Measurements from ENCODE around the gene SLC2A11.

SLC2A11 gene

GRCh38 chr22:23831781-23832180 is 25.9 kb upstream of the SLC2A11 start:
- ChIA-PET POLR2A (no interaction called here), CTCF (interaction anchor here (0.9 to 1.2 kb wide), 3 partner anchors 17 to 20 kb away, joined by 3 to 7 read pairs (median 3); no protein-coding TSS in a partner anchor)
- TF ChIP-seq, protein P1, sequence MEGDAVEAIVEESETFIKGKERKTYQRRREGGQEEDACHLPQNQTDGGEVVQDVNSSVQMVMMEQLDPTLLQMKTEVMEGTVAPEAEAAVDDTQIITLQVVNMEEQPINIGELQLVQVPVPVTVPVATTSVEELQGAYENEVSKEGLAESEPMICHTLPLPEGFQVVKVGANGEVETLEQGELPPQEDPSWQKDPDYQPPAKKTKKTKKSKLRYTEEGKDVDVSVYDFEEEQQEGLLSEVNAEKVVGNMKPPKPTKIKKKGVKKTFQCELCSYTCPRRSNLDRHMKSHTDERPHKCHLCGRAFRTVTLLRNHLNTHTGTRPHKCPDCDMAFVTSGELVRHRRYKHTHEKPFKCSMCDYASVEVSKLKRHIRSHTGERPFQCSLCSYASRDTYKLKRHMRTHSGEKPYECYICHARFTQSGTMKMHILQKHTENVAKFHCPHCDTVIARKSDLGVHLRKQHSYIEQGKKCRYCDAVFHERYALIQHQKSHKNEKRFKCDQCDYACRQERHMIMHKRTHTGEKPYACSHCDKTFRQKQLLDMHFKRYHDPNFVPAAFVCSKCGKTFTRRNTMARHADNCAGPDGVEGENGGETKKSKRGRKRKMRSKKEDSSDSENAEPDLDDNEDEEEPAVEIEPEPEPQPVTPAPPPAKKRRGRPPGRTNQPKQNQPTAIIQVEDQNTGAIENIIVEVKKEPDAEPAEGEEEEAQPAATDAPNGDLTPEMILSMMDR (IDR thresholded peaks at IDR 0.05; ENCODE audit: control extremely low read depth, extremely low read depth, low read depth, missing control alignments), result no peak
- no peak for DNase-seq (ENCODE audit: extremely low spot score)

DNA sequence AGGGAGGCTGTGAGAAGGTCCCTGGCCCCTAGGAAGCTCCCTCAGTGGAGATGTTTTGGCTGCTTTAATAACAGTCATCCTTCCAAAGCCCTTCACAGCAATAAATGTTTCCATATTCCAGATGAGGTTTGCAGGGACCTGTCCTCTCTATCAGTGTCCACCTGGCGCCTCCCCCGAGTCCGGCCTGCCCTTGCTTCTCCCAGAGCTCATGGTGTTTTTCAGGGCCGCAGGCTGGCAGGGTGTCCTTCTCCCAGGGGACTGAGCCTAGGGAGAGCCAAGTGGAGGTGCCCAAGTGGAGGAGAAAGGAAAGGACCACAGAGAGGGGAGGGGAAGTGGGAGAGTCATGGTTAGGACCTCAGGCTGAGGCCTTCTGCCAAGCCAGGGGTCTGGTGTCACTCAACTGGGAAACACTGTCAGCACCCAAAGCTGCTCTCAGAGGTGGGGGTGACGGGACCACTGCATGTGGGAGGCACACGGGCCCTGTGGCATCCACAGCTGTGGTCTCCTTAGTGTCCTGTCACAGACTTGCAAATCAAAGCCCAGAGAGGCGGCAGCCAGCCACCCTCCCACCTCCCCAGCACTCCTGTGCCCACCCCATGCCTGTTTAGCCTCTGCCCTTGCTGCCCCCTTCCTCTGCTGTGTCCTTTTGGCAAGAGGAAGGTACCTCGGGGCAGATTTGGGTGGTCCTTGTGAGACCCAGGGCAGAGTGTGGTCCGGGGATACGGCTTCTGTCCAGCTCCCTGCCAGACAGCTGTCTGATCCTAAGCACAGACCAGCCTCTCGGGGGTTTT is 25.3 kb upstream of the SLC2A11 start:
- ChIA-PET CTCF (interaction anchor here (0.9 to 1.2 kb wide), 3 partner anchors 17 to 20 kb away, joined by 3 to 7 read pairs (median 3); no protein-coding TSS in a partner anchor), POLR2A (no interaction called here)
- TF ChIP-seq, protein P1 (IDR thresholded peaks at IDR 0.05; ENCODE audit: control extremely low read depth, extremely low read depth, low read depth, missing control alignments), result no peak
- no peak for DNase-seq (ENCODE audit: extremely low spot score)

GRCh38 chr22:23833017-23833751 is 24.5 kb upstream of the SLC2A11 start:
- CTCF ChIA-PET, result interaction anchor here (1.2 kb wide), 1 partner anchor 21 kb away, joined by 3 read pairs; no protein-coding TSS in a partner anchor
- TF ChIP-seq, protein P1 (IDR thresholded peaks at IDR 0.05; ENCODE audit: control extremely low read depth, extremely low read depth, low read depth, missing control alignments), result no peak
- POLR2A ChIA-PET, result no interaction called here
- no peak for DNase-seq (ENCODE audit: extremely low spot score)

- TF ChIP-seq, protein P1 (IDR thresholded peaks at IDR 0.05; ENCODE audit: control extremely low read depth, extremely low read depth, low read depth, missing control alignments), result no peak
- DNase-seq (ENCODE audit: extremely low spot score), result no peak
- POLR2A ChIA-PET, result no interaction called here
- CTCF ChIA-PET, result interaction anchor here (4.0 kb wide), 1 partner anchor 16 kb away, joined by 22 read pairs; no protein-coding TSS in a partner anchor
Measured at GRCh38 chr22:23833911-23834317, 23.8 kb upstream of the SLC2A11 start.

DNA sequence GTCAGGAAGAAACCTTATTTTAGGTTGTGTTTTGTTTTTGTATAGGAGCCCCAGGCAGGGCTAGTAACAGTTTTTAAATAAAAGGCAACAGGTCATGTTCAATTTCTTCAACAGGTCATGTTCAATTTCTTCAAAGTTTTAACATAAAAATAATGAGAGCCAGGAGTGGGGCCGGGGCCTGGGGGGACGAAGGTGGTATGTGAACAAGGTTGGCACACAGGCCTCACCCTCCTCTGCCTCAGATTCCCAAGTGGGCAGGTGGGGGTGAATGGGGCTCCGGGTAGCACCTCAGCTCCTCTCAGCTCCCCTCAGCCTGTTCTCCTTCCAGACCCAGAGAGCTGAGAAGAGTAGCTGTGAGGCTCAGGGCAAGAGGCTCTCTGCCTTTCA is 23.3 kb upstream of the SLC2A11 start:
- ChIA-PET POLR2A (no interaction called here), CTCF (interaction anchor here (0.9 to 4.0 kb wide), 3 partner anchors 9 to 16 kb away, joined by 3 to 22 read pairs (median 4); no protein-coding TSS in a partner anchor)
- TF ChIP-seq, protein P1 (IDR thresholded peaks at IDR 0.05; ENCODE audit: control extremely low read depth, extremely low read depth, low read depth, missing control alignments), result no peak
- DNase-seq (ENCODE audit: extremely low spot score), result no peak

DNA sequence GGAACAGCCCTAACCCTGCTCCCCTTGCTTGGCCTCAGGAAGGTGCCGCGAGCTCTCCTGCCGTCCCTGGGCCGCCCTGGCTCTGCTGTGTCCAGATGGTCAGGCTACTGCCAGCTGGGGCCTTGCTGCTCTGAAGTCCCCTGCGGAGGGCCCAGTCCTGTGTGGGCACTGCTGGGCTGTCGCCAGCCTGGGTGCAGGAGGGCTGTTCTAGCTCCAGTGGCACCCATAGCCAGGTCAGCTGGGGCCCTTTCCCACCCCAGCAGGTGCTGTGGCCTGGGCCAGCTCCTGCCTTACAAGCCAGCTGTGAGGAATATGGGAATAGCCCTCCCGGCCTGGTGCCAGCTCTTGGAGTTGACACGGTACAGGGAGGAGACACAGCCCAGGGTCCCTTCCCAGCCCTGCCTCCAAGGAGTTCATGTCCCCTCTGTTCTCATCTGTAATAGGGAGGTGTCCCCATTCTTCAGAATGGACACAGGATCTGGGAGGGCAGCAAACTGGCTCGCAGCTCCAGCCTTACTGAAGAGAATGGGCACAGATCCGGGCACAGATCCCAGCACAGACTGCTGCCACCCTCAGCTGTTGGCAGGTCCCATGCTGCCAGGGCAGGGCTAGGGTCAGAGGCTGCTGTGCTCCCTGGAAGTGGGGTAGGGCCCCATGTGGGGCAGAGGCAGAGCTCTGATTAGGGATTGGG is 22.7 kb upstream of the SLC2A11 start:
- TF ChIP-seq, protein P1 (IDR thresholded peaks at IDR 0.05; ENCODE audit: control extremely low read depth, extremely low read depth, low read depth, missing control alignments), result no peak
- DNase-seq (ENCODE audit: extremely low spot score), result no peak
- POLR2A ChIA-PET, result interaction anchor here (0.5 kb wide), 1 partner anchor 22 kb away, joined by 3 read pairs; no protein-coding TSS in a partner anchor
- CTCF ChIA-PET, result interaction anchor here (0.9 to 4.0 kb wide), 4 partner anchors 8 to 59 kb away, joined by 3 to 22 read pairs (median 4); partner anchors contain the start of gene MIF

All from GM10248 (cell line).